GM18519 (cell line): ENCODE measurements around the gene RPS3.
"Not testable (repeated sequence)": the region's sequence is repeated elsewhere in the genome, so short reads cannot be mapped to it uniquely, and the experiment has no call there.

Source experiments
- ATAC-seq: cut with Tn5 transposase; IDR thresholded peaks from one replicate; pipeline ENCODE4 v1.9.1; 2021; ENCODE audit warnings: mild to moderate bottlenecking, moderate library complexity; ENCODE audit not compliant: unreplicated experiment, low FRiP score

RPS3 gene

GRCh38 chr11:75378776-75379175 is 20.5 kb upstream of the RPS3 start:
- not testable (repeated sequence) for ATAC-seq

- no peak for ATAC-seq
These were observed 19.1 kb upstream of the RPS3 start for GRCh38 chr11:75380245-75380644.

GRCh38 chr11:75380716-75381420 is 18.4 kb upstream of the RPS3 start:
- no peak for ATAC-seq

GRCh38 chr11:75383246-75383645 is 16.1 kb upstream of the RPS3 start:
- ATAC-seq: no peak

- no peak for ATAC-seq
These were observed 14.8 kb upstream of the RPS3 start for GRCh38 chr11:75384438-75385080.

- no peak for ATAC-seq
These were observed 12.2 kb upstream of the RPS3 start for GRCh38 chr11:75386942-75387630.

- no peak for ATAC-seq
These were observed 11.5 kb upstream of the RPS3 start for GRCh38 chr11:75387736-75388294.

- peak; percentile 64 for ATAC-seq
These were observed 10.7 kb upstream of the RPS3 start for GRCh38 chr11:75388386-75389275.

GRCh38 chr11:75389276-75389605 is 10.1 kb upstream of the RPS3 start:
- no peak for ATAC-seq

GRCh38 chr11:75389925-75390324 is 9.4 kb upstream of the RPS3 start:
- ATAC-seq: no peak

GRCh38 chr11:75394085-75394840 is 5.1 kb upstream of the RPS3 start:
- no peak for ATAC-seq

GRCh38 chr11:75398906-75399305 is 412 bp upstream of the RPS3 start:
- no peak for ATAC-seq

GRCh38 chr11:75400146-75400865 is 988 bp downstream of the RPS3 start:
- ATAC-seq: no peak

- no peak for ATAC-seq
These were observed 2.9 kb downstream of the RPS3 start for GRCh38 chr11:75402002-75402773.

- no peak for ATAC-seq
These were observed 3.7 kb downstream of the RPS3 start for GRCh38 chr11:75403037-75403436.

- no peak for ATAC-seq
These were observed 4.8 kb downstream of the RPS3 start for GRCh38 chr11:75403983-75404658.

GRCh38 chr11:75406338-75406777 is 7.0 kb downstream of the RPS3 start:
- ATAC-seq: no peak

GRCh38 chr11:75408957-75409219 is 9.6 kb downstream of the RPS3 start:
- ATAC-seq: no peak
